Breast epithelium (tissue), 3 donors: ENCODE data around the gene SLX4.

Source experiments
- CTCF ChIP-seq, 3 donors: fragments of 450-650 bp; IDR thresholded peaks; one replicate each; pipeline ENCODE4 v1.5.1; 2016 to 2017; ENCODE audit warnings: antibody characterized with exemption in 3 of 3, mild to moderate bottlenecking in 3 of 3, moderate library complexity in 3 of 3
- POLR2A ChIP-seq: fragments of 450-650 bp; IDR thresholded peaks from one replicate; pipeline ENCODE4 v1.6.1; 2016; ENCODE audit warnings: antibody characterized with exemption, mild to moderate bottlenecking, moderate library complexity

GRCh38 chr16:3640207-3640606 is 28.8 kb upstream of the SLX4 start:
- TF ChIP-seq CTCF (IDR thresholded peaks at IDR 0.05) (no peak), POLR2A (no peak)
